KOPT-K1 (cell line): ENCODE measurements around the gene VSTM2L.

Experiments used
- H3K27ac ChIP-seq: fragments of 200-600 bp; sonication (generic); 2 replicates; pipeline ENCODE4 v1.5.1; 2016; ENCODE audit warnings: antibody characterized with exemption, mild to moderate bottlenecking, low read depth, low read length; ENCODE audit not compliant: poor library complexity, severe bottlenecking
- H3K36me3 ChIP-seq: fragments of 200-600 bp; sonication (generic); 2 replicates; pipeline ENCODE4 v1.5.1; 2017; ENCODE audit warnings: antibody characterized with exemption, mild to moderate bottlenecking, low read length, moderate library complexity; ENCODE audit not compliant: insufficient read depth
- H3K9me3 ChIP-seq: fragments of 200-600 bp; sonication (generic); 2 replicates; pipeline ENCODE4 v1.5.1; 2017; ENCODE audit warnings: antibody characterized with exemption, low read length, mild to moderate bottlenecking; ENCODE audit not compliant: insufficient read depth, poor library complexity, severe bottlenecking

The VSTM2L gene

GRCh38 chr20:37983286-37983685 is 80.4 kb downstream of the VSTM2L start:
- H3K36me3 ChIP-seq, result peaks cover 86% of the 10 kb centered on the region

GRCh38 chr20:37984018-37984785 is 81.3 kb downstream of the VSTM2L start:
- Histone ChIP-seq H3K36me3 (peaks cover 96% of the 10 kb centered on the region), H3K9me3 (no peaks in the 10 kb centered on the region), H3K27ac (no peak overlapping the region)

More at GRCh38 chr20:37983286-37983685, 80.4 kb downstream of the VSTM2L start:
- no peak overlapping the region for H3K27ac ChIP-seq
- H3K9me3 ChIP-seq, result no peaks in the 10 kb centered on the region

- Histone ChIP-seq H3K9me3 (no peaks in the 10 kb centered on the region), H3K27ac (no peak overlapping the region), H3K36me3 (peaks cover 99% of the 10 kb centered on the region)
These were observed 83.3 kb downstream of the VSTM2L start for GRCh38 chr20:37986044-37986858.

GRCh38 chr20:37986873-37987601 is 84.1 kb downstream of the VSTM2L start:
- Histone ChIP-seq H3K9me3 (no peaks in the 10 kb centered on the region), H3K36me3 (peaks cover 99% of the 10 kb centered on the region), H3K27ac (no peak overlapping the region)

GRCh38 chr20:37987602-37988290 is 84.8 kb downstream of the VSTM2L start:
- Histone ChIP-seq H3K36me3 (peaks cover 99% of the 10 kb centered on the region), H3K27ac (no peak overlapping the region), H3K9me3 (no peaks in the 10 kb centered on the region)

- H3K9me3 ChIP-seq, result no peaks in the 10 kb centered on the region
- H3K36me3 ChIP-seq, result peaks cover 99% of the 10 kb centered on the region
- no peak overlapping the region for H3K27ac ChIP-seq
These were observed 85.5 kb downstream of the VSTM2L start for GRCh38 chr20:37988306-37988954.

GRCh38 chr20:37989601-37990295 is 86.8 kb downstream of the VSTM2L start:
- Histone ChIP-seq H3K9me3 (no peaks in the 10 kb centered on the region), H3K36me3 (peaks cover 97% of the 10 kb centered on the region), H3K27ac (no peak overlapping the region)

GRCh38 chr20:37990571-37991151 is 87.7 kb downstream of the VSTM2L start:
- no peak overlapping the region for H3K27ac ChIP-seq
- H3K36me3 ChIP-seq, result peaks cover 98% of the 10 kb centered on the region
- H3K9me3 ChIP-seq, result no peaks in the 10 kb centered on the region

GRCh38 chr20:37991157-37991866 is 88.4 kb downstream of the VSTM2L start:
- no peak overlapping the region for H3K27ac ChIP-seq
- peaks cover 98% of the 10 kb centered on the region for H3K36me3 ChIP-seq
- no peaks in the 10 kb centered on the region for H3K9me3 ChIP-seq

GRCh38 chr20:37991908-37992307 is 89.0 kb downstream of the VSTM2L start:
- no peak overlapping the region for H3K27ac ChIP-seq
- no peaks in the 10 kb centered on the region for H3K9me3 ChIP-seq
- peaks cover 98% of the 10 kb centered on the region for H3K36me3 ChIP-seq

- Histone ChIP-seq H3K36me3 (peaks cover 98% of the 10 kb centered on the region), H3K27ac (no peak overlapping the region)
These were observed 90.0 kb downstream of the VSTM2L start for GRCh38 chr20:37992802-37993409.

GRCh38 chr20:37994512-37994911 is 91.6 kb downstream of the VSTM2L start:
- Histone ChIP-seq H3K27ac (no peak overlapping the region), H3K9me3 (no peaks in the 10 kb centered on the region), H3K36me3 (peaks cover 98% of the 10 kb centered on the region)

More at GRCh38 chr20:37992802-37993409, 90.0 kb downstream of the VSTM2L start:
- H3K9me3 ChIP-seq, result no peaks in the 10 kb centered on the region
